HG02970 (cell line): ENCODE measurements around the gene RPLP1.
"Not testable (repeated sequence)": the region's sequence is repeated elsewhere in the genome, so short reads cannot be mapped to it uniquely, and the experiment has no call there.

Experiments
- ATAC-seq: cut with Tn5 transposase; IDR thresholded peaks from one replicate; pipeline ENCODE4 v1.9.1; 2021; ENCODE audit warnings: mild to moderate bottlenecking, moderate library complexity, moderate number of reproducible peaks; ENCODE audit not compliant: unreplicated experiment, low FRiP score

RPLP1 gene

GRCh38 chr15:69436951-69437350 is 15.7 kb upstream of the RPLP1 start:
- ATAC-seq: no peak

GRCh38 chr15:69439623-69440022 is 13.0 kb upstream of the RPLP1 start:
- no peak for ATAC-seq

GRCh38 chr15:69443032-69443611 is 9.5 kb upstream of the RPLP1 start:
- ATAC-seq: no peak

GRCh38 chr15:69444686-69445085 is 7.9 kb upstream of the RPLP1 start:
- ATAC-seq: no peak

GRCh38 chr15:69446953-69447352 is 5.7 kb upstream of the RPLP1 start:
- no peak for ATAC-seq

- ATAC-seq: not testable (repeated sequence)
Measured at GRCh38 chr15:69450221-69450620, 2.4 kb upstream of the RPLP1 start.

- ATAC-seq: no peak
Measured at GRCh38 chr15:69450968-69451695, 1.5 kb upstream of the RPLP1 start.

- peak; percentile 30 for ATAC-seq
Measured at GRCh38 chr15:69451951-69452691, 497 bp upstream of the RPLP1 start.

GRCh38 chr15:69454953-69455352 is 2.3 kb downstream of the RPLP1 start:
- ATAC-seq: no peak

- no peak for ATAC-seq
Measured at GRCh38 chr15:69456208-69457166, 3.9 kb downstream of the RPLP1 start.

GRCh38 chr15:69457304-69458280 is 5.0 kb downstream of the RPLP1 start:
- ATAC-seq: no peak

- no peak for ATAC-seq
Measured at GRCh38 chr15:69459066-69459465, 6.4 kb downstream of the RPLP1 start.

GRCh38 chr15:69460481-69460880 is 7.9 kb downstream of the RPLP1 start:
- ATAC-seq: no peak

- ATAC-seq: no peak
Measured at GRCh38 chr15:69462030-69462492, 9.4 kb downstream of the RPLP1 start.

GRCh38 chr15:69462493-69463181 is 10.0 kb downstream of the RPLP1 start:
- ATAC-seq: peak; percentile 82

- no peak for ATAC-seq
Measured at GRCh38 chr15:69463182-69463756, 10.7 kb downstream of the RPLP1 start.

GRCh38 chr15:69465253-69465652 is 12.6 kb downstream of the RPLP1 start:
- no peak for ATAC-seq

GRCh38 chr15:69466733-69467132 is 14.1 kb downstream of the RPLP1 start:
- ATAC-seq: no peak
